Fibroblast of lung (primary cell): ENCODE measurements around the gene PGF.

Experiments
- CTCF ChIP-seq, 2 donors: IDR thresholded peaks in 1 of 2; conservative IDR thresholded peaks in 1 of 2; 1 replicate in 1 of 2; 2 replicates in 1 of 2; pipeline ENCODE4 v1.5.1; 2011 to 2012; ENCODE audit warnings: low read length in 2 of 2, control low read depth in 1 of 2, inconsistent platforms in 1 of 2, low read depth in 1 of 2, mild to moderate bottlenecking in 1 of 2
- EZH2 ChIP-seq: IDR thresholded peaks from 2 replicates; pipeline ENCODE4 v1.5.1; 2012; ENCODE audit warnings: low read length, control low read depth, mild to moderate bottlenecking; ENCODE audit errors: missing control alignments

GRCh38 chr14:74911704-74912103, 43.7 kb downstream of the PGF start:
- TF ChIP-seq EZH2 = no peak
- TF ChIP-seq CTCF (conservative IDR thresholded peaks at IDR 0.05 in 1 of 2, IDR thresholded peaks at IDR 0.05 in 1 of 2; ENCODE audit: low read depth in 1 of 2, low read length in 2 of 2) = no peak
